ENCODE data around the gene PDE5A.
"Not testable (repeated sequence)": the region's sequence is repeated elsewhere in the genome, so short reads cannot be mapped to it uniquely, and the experiment has no call there.

The PDE5A gene

GRCh38 chr4:119478446-119479179 is 150.0 kb downstream of the PDE5A start:
- H3K4me3 ChIP-seq (ENCODE audit: low read depth, low read length) = no peak overlapping the region
- TF ChIP-seq CTCF (IDR thresholded peaks at IDR 0.05; ENCODE audit: control insufficient read depth, extremely low read depth, insufficient read depth) = no peak
- no peak for DNase-seq (ENCODE audit: low read depth)

GRCh38 chr4:119477412-119478053 is 151.1 kb downstream of the PDE5A start:
- no peak for DNase-seq (ENCODE audit: low read depth)
- no peak overlapping the region for H3K4me3 ChIP-seq (ENCODE audit: low read depth, low read length)
- no peak for TF ChIP-seq CTCF (IDR thresholded peaks at IDR 0.05; ENCODE audit: control insufficient read depth, extremely low read depth, insufficient read depth)

- DNase-seq (ENCODE audit: low read depth) = no peak
- H3K4me3 ChIP-seq (ENCODE audit: low read depth, low read length) = no peak overlapping the region
- TF ChIP-seq CTCF (IDR thresholded peaks at IDR 0.05; ENCODE audit: control insufficient read depth, extremely low read depth, insufficient read depth) = no peak
These were observed 157.3 kb downstream of the PDE5A start for GRCh38 chr4:119471259-119471658.

DNA sequence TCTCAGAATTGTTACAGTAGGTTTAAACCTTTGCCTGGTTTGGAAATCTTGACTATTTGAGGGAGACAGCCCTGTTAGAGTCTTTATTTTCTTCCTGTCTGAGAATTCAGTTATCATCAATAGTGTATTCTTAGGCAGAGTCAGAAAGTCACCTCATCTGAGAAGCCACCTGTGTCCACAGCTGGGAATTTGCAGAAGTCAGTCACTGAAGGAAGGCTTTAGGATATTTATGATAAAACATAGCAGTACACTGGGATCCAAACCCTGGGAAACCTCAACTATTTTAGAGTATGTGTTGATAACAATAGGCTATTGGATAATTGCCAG is 157.9 kb downstream of the PDE5A start:
- H3K4me3 ChIP-seq (ENCODE audit: low read depth, low read length); DNase-seq (ENCODE audit: low read depth): not testable (repeated sequence)

- not testable (repeated sequence) for H3K4me3 ChIP-seq (ENCODE audit: low read depth, low read length); DNase-seq (ENCODE audit: low read depth)
These were observed 158.4 kb downstream of the PDE5A start for GRCh38 chr4:119470021-119470736.

DNA sequence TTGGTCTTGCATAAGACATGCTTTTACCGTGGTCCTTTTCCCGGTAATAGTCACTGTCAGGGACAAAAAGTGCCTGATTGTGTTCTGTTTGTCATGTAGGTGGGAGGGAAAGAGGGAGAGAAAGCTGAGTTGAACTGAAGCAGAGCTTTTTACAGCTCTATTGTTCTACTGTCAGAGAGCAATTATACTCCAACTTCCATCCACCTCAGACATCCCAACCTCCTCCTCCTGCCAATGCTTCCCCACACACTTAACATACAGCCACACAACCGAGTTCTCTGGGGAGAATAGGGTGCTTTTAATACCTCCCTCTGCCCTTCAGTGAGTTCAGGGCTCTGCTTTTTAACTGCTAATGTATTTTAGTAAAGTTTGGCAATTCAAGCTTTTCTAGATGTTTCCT is 159.6 kb downstream of the PDE5A start:
- H3K4me3 ChIP-seq (ENCODE audit: low read depth, low read length); DNase-seq (ENCODE audit: low read depth): not testable (repeated sequence)

DNA sequence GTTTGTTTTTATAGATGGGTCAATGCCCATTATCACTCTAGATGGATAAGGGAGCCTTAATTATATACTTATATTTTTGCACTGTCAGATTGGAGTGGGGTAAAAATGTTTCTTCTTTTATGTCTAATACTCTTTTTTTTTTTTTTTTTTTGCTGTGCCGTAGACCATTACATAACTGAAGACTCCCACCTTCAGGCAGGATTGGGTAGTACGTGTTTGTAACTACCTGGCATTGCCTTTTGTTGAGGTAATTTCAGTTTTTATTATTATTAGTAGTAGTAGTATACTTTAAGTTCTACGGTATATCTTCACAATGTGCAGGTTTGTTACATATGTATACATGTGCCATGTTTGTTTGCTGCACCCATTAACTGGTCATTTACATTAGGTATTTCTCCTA is 165.9 kb downstream of the PDE5A start:
- not testable (repeated sequence) for DNase-seq (ENCODE audit: low read depth); H3K4me3 ChIP-seq (ENCODE audit: low read depth, low read length)

DNA sequence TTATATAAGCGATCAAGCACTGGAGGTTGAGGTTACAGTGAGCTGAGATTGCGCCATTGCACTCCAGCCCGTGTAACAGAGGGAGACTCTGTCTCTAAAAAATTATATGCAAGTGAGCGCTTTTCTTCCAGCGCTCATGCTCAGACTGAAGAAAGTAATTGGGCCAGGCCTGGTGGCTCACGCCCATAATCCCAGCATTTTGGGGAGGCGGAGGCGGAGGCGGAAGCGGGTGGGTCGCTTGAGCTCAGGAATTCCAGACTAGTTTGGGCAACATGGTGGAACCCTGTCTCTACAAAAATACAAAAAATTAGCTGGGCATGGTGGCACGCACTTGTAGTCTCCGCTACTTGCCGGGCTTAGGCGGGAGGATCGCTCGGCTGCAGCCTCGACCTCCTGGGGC is 172.9 kb downstream of the PDE5A start:
- H3K4me3 ChIP-seq (ENCODE audit: low read depth, low read length) = peak overlapping the region; percentile 63
- peak; percentile 14 for DNase-seq (ENCODE audit: low read depth)

DNA sequence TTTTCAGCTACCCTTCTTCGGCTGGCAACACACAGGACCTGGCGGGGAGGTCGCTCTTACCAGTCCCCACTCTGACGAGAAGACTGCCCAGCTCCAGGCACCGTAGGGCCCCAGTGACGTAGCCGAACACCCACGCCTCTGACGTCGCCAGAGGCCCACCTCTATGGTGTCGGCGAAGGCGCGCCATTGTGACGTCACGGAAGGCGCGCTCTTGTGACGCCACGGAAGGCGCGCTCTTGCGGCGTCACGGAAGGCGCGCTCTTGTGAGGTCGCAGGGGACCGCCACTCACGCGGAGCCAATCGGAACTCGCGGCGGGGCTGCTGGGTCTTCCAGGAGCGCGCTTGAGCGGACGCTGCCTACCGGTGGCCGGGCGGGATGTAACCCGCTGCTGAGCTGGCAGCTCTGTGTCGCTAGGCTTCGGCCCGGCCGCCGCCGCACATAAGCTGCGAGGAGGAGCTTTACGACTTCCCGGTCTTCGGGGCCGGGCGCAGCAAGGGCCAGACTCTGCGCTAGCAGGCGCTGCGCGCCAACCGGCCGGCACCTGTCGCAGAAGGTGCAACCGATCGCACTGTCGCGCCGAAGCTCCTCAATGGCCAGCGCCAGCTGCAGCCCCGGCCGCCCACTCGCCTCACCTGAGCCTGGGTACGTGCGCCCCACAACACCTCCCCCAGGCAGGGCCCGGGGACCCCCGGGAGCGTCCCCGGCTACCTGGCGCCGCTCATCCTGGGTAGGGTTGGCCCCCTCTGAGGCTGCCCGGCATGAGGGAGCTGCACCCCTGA is 173.9 kb downstream of the PDE5A start:
- H3K4me3 ChIP-seq (ENCODE audit: low read depth, low read length) = peak overlapping the region; percentile 77
- peak; percentile 19; the same call in 1 of the 2 replicates for TF ChIP-seq CTCF (IDR thresholded peaks at IDR 0.05; ENCODE audit: control insufficient read depth, extremely low read depth, insufficient read depth)
- DNase-seq (ENCODE audit: low read depth) = peak; percentile 86

DNA sequence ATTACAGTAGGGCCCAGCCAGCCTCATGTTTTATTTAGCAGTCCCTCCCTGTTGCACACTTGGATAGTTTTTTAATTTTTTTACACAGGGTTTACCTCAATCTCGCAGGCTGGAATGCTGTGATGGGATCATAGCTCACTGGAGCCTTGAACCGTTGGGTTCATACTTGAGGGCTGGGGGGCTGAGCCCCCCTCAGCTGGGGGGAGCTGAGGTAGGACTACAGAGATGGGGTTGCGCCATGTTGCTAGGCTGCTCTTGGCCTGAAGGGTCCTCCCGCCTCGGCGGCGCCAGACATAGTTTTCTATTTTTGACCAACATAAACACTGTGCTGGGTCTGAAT is 174.5 kb downstream of the PDE5A start:
- peak overlapping the region; percentile 77 for H3K4me3 ChIP-seq (ENCODE audit: low read depth, low read length)
- DNase-seq (ENCODE audit: low read depth) = not testable (repeated sequence)

DNA sequence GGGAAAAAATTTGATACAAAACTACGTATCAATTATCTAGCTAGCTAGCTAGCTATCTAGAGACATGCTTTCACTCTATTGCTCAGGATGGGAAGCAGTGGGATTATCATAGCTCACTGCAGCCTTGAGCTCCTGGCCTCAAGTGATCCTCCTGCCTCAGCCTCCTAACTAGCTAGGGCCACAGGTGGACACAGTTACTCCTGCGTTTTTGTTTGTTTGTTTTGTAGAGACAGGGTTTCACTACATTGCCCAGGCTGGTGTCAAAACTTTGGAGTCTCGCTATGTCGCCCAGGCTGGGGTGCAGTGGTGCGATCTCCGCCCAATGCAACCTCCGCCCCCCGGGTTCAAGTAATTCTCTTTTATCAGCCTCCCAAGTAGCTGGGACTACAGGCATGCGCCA is 175.3 kb downstream of the PDE5A start:
- not testable (repeated sequence) for H3K4me3 ChIP-seq (ENCODE audit: low read depth, low read length); DNase-seq (ENCODE audit: low read depth)

- not testable (repeated sequence) for H3K4me3 ChIP-seq (ENCODE audit: low read depth, low read length); DNase-seq (ENCODE audit: low read depth)
These were observed 178.8 kb downstream of the PDE5A start for GRCh38 chr4:119449851-119450250.

Measured in LNCaP clone FGC (cell line).